ENCODE results near the gene ALPK3. TPM values are rescaled to one million over a fixed set of nuclear protein-coding genes. Genes with fewer than 3 reads are reported as not detected.

The ALPK3 gene
- total RNA-seq, 1 experiment from 2014 or later: 2.0 TPM

DNA sequence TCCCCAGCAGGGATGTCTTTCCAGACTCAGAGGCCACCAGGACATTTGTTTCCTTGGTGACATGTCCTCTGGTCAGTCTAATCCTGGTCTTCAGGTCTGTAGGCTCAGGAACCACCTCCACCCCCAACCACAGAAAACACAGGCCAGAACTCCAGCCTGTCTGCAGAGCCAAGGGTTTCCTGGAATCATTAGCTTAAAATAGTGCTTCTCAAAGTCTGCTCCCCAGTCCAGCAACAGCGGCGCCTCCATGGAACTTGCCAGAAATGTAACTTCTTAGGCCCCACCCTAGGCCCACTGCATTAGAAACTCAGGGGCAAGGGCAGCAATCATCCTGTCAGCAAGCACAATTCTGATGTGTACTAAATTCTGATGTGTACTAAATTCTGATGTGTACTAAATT lies 87.3 kb downstream of the ALPK3 start:
- Histone ChIP-seq H4K20me1 (ENCODE audit: insufficient read depth) (no peaks in the 10 kb centered on the region), H2AFZ (ENCODE audit: low read depth, low read length, poor library complexity, severe bottlenecking) (no peak overlapping the region), H3K27me3 (ENCODE audit: insufficient read depth, low read length) (no peaks in the 10 kb centered on the region), H3K4me3 (replicated peaks in 1 of 2; ENCODE audit: low read depth in 1 of 2, low read length in 2 of 2) (no peak overlapping the region), H3K9me2 (ENCODE audit: insufficient read depth) (no peaks in the 10 kb centered on the region), H3K36me3 (ENCODE audit: control insufficient read depth in 1 of 2, insufficient read depth in 2 of 2, low read length in 2 of 2) (no peaks in the 10 kb centered on the region), H3K9ac (ENCODE audit: low read length) (no peak overlapping the region), H3K9me3 (ENCODE audit: control insufficient read depth in 1 of 2, insufficient read depth in 1 of 2, low read depth in 1 of 2, low read length in 2 of 2) (no peaks in the 10 kb centered on the region), H3K4me1 (ENCODE audit: control insufficient read depth in 1 of 2, insufficient read depth in 2 of 2, low read length in 2 of 2) (no peaks in the 10 kb centered on the region), H3K4me2 (ENCODE audit: low read length) (no peak overlapping the region), H3K27ac (ENCODE audit: low read depth, low read length) (no peak overlapping the region), H3K79me2 (ENCODE audit: insufficient read depth, low read length) (no peaks in the 10 kb centered on the region)
- RAD21 ChIA-PET (ENCODE audit: low non-redundant PET in 1 of 2, low total read pairs in 2 of 2, uncharacterized antibody in 2 of 2, unreplicated experiment in 2 of 2): no interaction called here
- BruUV-seq (replicated peaks): no TSS peak
- intact Hi-C loops (cut with micrococcal nuclease): no loop called here
- TF ChIP-seq RAD21 (IDR thresholded peaks at IDR 0.05; ENCODE audit: low read depth) (no peak), CEBPB (IDR thresholded peaks at IDR 0.05; ENCODE audit: low read depth) (no peak), TCF7L2 (IDR thresholded peaks at IDR 0.05; ENCODE audit: borderline replicate concordance, extremely low read depth, insufficient read depth, insufficient read length) (no peak), EZH2 (IDR thresholded peaks at IDR 0.05) (no peak), EZH2phosphoT487 (IDR thresholded peaks at IDR 0.05; ENCODE audit: borderline replicate concordance) (no peak), SRF (IDR thresholded peaks at IDR 0.05; ENCODE audit: low read depth) (no peak)
- TF ChIP-seq, protein P1, sequence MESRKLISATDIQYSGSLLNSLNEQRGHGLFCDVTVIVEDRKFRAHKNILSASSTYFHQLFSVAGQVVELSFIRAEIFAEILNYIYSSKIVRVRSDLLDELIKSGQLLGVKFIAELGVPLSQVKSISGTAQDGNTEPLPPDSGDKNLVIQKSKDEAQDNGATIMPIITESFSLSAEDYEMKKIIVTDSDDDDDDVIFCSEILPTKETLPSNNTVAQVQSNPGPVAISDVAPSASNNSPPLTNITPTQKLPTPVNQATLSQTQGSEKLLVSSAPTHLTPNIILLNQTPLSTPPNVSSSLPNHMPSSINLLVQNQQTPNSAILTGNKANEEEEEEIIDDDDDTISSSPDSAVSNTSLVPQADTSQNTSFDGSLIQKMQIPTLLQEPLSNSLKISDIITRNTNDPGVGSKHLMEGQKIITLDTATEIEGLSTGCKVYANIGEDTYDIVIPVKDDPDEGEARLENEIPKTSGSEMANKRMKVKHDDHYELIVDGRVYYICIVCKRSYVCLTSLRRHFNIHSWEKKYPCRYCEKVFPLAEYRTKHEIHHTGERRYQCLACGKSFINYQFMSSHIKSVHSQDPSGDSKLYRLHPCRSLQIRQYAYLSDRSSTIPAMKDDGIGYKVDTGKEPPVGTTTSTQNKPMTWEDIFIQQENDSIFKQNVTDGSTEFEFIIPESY (IDR thresholded peaks at IDR 0.05; ENCODE audit: extremely low read depth, insufficient replicate concordance, low read length): no peak
- TF ChIP-seq, protein P2, sequence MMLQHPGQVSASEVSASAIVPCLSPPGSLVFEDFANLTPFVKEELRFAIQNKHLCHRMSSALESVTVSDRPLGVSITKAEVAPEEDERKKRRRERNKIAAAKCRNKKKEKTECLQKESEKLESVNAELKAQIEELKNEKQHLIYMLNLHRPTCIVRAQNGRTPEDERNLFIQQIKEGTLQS (IDR thresholded peaks at IDR 0.05): no peak
- no peak for DNase-seq (ENCODE audit: low read depth, low spot score)
- POLR2A ChIA-PET: no interaction called here
- ATAC-seq: no peak
- CTCF ChIA-PET: no interaction called here
